HG02678 (cell line): ENCODE measurements around the gene PDE10A.

Experiments used
- ATAC-seq: cut with Tn5 transposase; IDR thresholded peaks from one replicate; pipeline ENCODE4 v1.9.1; 2021; ENCODE audit warnings: mild to moderate bottlenecking, moderate library complexity; ENCODE audit not compliant: unreplicated experiment

The PDE10A gene

DNA sequence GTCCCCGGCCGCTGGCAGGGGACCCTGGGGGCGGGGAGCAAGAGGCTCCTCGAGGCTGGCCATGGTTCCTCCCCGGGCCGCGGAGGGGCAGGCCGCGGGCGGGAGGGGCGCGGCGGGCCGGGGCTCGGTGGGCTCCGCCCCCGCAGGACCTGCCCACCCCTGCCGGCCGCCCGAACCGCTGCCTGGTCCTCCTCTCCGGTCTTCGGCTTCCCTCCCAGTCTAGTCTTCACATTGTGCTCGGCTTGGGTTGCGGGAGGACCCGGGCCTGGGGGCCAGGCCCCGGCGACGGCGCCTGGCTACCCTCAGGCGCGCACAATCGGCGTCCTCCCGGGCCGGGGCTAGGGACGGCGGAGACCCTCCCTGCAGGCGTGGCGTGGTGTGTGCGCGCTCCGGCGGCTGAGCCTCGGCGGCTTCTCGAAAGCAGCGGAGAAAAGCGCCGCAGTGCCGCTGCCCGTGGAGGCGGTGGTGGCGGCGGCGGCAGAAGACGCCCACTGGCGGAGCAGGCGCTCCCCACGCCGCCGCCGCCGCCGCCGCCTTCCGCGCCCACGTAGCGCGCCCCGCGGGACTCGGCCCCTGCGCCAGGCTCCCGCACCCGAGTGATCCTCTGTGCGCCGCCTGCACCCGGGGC, at the start of gene PDE10A:
PDE10A (minus strand) TSS at position 493 of the 628 bp plus-strand sequence; CDS start at position 63, 430 bp downstream.
- no peak for ATAC-seq

DNA sequence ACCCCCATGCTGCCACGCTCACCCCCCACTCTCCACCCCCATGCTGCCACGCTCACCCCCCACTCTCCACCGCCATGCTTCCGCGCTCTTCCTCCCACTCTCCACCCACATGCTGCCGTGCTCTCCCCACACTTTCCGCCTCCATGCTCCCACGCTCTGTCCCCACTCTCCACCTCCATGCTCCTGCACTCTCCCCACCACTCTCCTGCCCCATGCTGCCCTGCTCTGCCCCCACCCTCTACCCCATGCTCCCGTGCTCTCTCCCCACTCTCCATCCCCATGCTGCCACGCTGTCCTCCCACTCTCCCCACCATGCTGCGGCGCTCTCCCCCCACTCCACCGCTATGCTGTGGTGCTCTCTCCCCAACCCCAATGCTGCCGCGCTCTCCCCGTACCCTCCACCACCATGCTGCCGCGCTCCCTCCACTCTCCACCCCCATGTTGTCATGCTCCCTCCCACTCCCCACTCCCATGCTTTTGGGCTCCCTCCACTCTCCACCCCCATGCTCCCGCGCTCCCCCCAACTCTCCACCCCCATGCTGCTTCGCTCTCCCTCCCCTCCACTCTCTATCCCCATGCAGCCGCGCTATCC, 46.0 kb upstream of the PDE10A start:
- no peak for ATAC-seq

DNA sequence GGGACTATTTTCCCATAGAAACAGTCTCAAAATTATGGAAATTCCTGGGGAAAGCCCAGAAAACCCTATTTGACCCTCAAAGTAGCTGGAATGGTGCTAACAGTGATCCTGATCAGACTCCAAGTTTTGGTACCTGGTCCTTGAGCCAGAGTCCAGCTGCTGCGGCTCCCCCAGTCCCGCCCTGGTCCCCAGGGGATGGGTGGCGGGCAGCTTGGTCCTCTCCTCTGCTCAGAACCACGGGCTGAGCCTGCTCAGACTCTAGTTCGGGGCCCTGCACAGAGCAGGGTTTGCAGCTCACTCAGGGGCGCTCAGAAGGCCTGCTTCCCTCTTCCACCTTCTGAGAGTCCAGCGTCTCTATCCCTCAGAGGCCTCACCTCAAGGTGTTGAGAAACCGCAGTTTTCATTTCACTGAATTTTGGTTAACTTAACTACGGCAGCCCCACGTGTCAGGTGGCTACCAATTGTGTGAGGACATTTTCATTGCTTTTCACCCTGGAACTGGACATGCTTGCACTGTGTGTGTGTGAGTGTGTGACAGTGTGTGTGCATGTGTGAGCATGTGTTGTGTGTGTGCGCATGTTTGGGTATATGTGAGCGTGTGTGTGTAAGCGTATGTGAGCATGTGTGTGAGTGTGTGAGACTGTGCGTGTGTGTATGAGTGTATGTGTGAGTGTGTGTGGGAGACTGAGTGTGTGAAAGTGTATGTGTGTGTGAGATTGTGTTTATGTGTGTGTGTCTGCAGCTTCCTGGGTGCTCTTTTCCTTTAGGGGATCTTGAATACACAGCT, 44.2 kb upstream of the PDE10A start:
- no peak for ATAC-seq

DNA sequence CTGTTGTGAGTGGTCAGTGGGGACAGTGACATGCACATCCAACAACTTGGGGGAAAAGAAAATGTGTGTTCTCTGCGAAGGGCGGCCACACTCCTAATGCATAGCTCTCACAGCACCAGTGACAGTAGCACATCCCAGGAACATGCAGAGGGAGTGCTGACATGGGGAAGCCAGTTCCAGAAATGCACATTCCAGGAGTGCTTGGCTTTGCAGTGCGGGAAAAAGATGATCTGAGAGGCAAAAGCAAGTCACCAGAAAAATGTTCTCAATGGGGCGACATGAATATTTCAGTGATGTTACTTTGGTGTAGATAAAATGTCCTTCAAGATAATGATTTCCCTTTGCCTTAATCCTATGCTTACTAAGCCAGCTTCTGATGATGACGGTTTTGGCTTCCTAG, 42.9 kb upstream of the PDE10A start:
- ATAC-seq = no peak

DNA sequence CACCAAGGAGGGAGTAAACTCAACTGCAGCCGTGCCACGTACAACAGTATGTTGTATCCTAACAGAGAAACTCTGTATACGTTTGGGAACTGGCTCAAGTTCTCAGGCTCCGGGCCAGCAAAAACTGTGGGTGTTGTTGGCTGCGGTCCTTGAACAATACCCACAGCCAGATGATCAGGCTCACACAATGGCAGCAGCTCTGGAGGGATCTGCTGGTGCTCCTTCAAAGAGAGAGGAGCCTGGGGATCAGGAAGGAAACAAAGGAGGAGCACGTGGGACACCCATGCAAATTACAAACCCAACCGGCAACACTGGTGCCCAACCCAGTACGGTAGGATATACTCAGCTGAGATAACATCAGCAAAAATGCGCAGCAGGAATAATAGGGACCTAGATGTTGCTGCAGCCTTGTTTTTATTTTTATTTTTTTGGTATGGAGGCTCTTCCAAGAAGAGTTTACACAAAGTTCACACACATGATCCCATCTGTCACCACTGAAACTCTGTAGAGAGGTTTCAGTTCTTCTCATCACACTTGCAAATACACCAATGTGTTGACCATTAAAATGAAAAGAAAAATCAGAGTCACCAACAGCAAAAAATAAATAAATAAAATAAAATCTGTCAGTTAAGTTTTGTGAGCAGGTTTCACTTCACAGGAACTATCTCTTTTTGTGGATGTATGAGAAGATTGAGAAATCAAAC, 41.2 kb upstream of the PDE10A start:
- no peak for ATAC-seq

DNA sequence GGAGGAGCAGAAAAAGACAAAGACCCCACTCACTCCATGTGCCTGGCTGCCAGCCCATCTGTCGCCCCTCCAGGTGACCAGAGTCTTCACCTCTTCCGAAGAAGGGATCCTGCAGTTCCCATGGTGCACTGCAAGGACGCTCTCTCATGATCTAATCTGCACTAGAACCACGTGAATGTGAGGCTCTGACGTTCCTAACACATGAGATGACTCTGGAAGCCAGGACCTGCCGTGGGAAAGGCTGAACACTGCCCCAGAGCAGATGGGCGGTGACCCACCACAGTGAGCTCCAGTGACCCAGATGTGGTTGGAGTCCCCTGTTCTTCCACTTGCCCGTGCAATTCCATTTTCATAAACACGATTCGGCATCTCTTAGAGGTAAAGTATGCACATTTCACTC, 39.6 kb upstream of the PDE10A start:
- ATAC-seq = no peak

DNA sequence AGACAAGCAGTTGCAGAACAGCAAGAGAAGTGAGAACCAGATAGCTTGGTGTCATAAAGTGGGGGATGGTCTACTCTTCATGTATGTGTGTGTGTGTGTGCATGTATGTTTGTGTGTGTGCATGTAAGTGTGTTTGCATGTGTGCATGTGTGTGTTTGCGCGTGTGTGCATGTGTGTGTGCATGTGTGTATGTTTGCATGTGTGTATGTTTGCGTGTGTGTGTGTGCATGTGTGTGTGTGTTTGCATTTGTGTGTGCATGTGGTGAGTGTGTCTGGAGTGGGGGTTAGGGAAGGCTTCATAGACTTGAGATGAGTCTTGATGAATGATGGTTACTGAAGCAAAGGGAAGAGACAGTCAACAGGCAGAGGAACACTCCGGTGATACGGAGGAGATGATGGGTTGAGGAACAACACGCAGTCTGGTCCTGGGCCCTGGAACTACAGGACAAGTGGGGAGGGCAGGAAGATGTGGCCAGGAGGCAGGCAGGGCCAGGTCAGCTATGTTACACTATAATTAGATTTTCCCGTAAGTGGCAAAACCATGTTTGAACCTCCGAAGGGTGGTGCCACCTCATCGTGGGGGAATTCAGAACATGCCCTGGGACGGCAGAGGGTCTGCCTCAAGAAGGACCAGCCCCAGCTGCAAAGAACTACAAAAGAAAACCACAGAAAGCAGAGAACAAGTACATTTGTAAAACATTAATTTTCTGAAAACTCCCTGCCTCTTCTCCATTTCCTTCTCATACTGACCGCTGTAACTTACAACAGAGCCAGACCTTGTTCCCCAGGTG, 38.7 kb upstream of the PDE10A start:
- ATAC-seq = peak; percentile 80

DNA sequence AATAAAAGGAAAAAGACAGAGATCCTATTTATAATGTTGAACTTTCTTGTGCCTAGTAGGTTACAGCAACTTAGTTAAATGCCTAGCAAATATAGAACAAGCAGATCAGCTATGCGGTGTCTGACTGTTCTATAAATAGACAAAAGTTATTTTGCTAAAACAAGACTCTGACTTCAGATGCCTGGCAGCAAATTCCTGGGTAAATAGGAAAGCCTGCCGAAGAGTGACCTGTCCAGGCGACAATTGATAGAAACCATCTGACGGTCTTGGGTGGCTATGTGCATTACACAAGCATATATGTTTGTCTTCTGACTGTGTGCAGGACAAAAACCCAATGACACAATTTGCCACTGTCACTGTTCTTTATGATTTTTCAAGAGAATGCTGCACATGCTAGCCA, 38.0 kb upstream of the PDE10A start:
- no peak for ATAC-seq

DNA sequence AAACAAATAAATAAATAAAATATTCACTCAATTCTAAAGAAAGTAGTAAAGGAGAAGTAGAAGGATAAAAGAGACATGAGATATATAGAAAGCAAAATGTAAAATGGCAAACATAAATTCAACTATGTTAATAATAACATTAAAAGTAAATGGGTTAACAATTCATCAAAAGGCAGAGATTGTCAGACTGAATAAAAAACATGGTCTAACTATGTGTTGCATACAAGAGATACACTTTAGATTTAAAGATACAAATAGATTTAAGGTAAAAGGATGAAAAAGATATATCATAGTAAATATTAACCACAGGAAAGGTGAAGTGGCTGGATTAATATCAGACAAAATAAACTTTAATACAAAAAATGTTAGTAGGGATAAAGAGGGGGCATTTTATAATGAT, 35.8 kb upstream of the PDE10A start:
- ATAC-seq = no peak

DNA sequence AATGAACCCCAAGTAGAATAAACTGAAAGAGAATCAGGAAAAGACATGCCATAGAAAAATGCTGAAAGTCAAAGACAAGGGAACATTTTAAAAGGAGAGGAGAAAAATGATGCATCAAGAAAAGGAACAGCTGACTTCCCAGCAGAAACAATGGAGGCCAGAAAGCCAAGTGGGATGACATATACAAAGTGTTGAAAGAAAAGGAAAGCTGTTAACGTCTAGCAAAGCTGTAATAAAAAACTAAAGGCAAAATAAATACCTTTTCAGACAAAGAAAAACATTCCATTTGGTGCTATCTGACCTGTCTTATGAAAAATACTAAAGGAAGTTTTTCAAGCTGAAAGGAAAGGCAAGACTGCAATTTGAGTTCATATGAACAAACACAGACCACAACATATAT, 34.1 kb upstream of the PDE10A start:
- no peak for ATAC-seq

DNA sequence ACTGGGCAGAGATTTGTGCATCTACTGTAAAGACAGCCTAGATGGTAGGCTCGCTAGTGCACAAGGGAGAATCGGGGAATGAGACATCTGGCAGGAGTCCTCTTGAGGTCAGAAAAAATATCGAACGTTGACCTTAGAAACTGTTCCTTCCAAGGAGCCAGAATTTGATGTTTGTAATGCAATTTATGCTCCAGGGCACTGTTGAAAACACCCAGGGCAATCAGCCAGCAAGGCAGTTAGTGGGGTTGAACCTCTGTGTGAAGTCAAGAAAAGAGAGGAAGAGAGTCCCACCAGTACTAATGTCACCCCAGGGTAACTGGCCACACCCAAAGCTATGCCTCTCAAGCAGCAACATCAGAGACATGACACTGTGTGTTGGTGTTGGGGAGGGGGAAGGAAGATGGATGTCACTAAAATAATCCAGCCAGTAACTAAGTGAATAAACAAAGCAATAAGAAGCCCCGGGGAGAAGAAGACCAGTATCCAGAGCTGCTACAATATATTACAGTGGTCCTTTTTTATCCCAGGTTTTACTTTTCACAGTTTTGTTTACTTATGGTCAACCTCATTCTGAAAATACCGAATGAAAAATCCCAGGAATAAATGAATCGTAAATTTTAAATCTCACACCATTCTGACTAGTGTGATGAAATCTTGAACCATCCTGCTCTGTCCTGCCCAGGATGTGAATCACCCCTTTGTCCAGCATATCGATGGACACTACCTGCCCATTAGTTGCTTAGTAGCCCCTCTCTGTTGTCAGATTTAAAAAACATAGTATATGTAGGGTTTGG, 32.9 kb upstream of the PDE10A start:
- no peak for ATAC-seq

DNA sequence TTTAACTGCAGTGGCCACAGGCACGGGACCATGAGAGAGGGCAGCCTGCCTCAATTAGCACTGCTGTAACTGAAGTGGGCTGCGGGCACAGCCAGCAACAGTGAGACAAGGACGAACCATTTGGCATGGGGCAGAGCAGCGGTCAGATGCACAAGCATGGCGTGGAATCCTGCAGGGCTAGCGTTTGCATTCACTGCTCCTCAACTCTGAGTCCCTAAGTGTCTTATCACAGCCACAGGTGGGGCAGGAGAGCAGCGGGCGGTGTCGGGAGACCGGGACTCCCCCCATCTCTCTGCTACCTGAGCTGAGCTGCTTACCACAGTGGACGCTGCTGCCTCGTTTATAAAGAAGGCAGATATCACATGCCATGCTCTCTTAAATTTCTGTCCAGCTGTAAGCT, 31.3 kb upstream of the PDE10A start:
- no peak for ATAC-seq

DNA sequence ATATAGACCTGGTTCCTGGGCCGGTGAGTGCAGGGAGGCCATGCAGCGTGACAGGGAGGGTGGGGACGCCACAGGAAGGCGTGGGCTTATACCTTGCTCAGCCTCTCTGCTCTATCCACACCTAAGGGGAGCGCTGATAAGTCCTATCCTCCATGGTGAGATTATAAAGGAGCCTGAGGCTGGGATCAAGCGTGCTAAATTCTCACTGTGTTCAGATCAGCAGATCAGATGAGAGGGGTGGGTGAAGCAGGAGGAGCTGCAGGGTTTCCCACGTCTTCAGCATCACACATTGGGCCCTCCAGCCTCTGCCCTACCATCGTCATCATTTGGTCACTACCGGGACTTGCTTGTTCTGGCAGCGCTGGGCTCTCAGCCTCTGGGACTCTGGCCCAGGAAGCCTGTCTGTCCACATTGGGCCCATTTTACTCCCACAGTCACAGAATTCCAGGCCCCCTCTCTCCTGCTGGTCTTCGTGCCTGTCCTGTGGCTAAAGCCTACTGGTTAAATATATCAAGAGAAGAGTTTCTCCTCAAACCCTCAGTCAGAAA, 29.1 kb upstream of the PDE10A start:
- ATAC-seq = no peak

DNA sequence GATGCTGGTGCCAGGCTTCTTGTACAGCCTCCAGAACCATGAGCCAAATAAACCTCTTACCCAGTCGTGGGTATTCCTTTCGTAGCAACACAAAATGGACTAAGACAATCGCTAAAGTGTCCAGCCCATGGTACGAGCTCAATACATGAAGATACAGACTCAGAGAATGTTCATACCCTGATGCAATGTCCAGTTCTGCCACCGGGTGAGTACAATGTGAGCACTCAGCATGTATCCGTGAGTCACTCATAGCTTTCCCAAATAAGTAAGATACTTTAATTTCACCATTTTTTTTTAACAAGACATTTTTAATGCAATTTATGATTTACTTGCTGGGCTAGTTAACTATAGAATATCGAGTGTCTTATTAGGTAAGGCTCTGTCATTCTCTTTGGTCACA, 26.7 kb upstream of the PDE10A start:
- no peak for ATAC-seq

DNA sequence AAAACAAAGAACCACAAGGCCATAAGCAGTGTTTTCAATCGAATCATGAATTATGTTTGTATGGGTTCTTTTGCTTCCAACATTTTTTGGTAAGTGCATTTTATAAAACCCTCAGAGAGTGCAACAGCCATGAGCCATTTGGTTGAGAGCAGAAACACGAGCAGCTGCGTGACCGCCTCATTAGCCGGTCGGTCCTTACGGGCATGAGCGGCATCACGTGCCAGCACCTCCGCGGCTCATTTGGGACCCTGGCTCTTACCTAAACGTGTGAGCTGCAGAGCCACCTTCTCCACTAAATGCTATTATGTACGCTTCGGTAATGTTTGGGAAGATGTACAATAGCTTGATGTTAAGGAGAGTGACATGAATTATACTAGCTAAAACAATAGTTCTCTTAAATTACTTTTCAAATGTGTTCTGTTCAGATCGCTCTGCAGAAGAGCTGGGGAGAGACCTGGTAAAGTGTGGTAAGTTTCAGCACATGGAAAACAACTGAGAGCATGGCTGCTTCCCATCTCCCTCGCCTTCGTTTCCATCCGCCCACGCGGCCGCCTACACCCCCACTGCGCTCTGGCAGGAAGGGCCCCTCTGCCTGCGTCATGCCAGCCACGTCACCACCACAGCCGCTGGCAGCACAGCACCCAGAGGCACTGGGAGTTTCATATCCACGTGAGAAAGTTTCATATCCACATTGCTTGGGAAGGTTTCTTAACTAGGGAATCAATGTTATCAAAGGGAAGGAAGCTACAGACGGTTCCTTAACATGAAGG, 23.7 kb upstream of the PDE10A start:
- ATAC-seq = no peak

DNA sequence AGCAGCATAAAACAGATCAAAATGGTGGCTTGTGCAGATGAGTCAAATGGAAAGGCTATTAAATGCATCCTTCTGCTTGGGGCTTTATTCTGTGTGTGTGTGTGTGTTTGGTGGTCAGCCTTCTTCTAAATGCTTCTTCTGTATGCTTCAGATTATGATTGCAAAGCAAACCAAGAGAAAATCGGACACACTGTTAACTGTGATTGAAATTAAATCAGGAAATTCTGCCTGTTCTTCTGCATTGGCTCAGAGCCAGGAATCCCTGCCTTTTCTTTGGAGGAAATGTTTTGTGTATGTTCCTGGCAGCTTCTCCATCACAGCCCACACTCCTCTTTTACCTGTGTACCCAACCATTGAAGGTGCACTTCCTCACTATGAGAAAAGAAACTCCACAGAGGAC, 22.3 kb upstream of the PDE10A start:
- no peak for ATAC-seq

DNA sequence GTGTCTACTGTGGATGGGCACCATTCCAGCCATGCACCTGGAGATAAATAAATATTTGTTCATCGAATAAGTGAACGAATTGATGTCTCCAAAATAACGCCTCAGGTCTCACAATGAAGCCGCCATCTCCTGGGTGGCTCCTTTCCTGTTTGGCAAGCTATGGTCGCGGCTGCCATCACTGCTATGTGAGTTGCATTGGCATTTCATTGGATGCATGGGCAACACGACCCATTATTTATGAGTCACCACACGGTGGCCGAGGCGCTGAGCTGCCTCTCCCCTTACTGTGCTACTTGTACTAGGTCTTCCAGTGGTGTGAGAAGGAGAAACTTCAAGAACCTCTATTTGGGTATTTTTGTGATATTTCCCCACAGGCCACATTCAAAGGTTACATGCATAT, 21.3 kb upstream of the PDE10A start:
- no peak for ATAC-seq

DNA sequence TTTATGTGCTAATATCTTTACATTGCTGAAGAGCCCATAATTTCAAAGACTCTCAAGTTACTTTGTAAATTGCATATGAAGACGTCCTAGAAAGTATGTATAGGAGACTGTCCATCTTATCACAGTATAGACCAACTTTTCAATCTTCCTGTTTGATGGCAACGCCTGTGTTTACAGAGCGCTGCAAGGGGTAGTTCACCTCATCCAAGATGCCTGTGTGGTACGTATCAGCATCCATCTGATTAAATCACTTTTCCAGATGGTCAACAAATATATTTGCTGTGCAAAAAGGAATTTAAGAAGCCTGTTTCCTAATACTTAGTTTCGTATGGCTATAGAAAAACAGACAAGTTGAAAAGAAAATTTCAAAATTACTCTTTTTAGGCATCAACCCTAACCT, 17.9 kb upstream of the PDE10A start:
- ATAC-seq = no peak

DNA sequence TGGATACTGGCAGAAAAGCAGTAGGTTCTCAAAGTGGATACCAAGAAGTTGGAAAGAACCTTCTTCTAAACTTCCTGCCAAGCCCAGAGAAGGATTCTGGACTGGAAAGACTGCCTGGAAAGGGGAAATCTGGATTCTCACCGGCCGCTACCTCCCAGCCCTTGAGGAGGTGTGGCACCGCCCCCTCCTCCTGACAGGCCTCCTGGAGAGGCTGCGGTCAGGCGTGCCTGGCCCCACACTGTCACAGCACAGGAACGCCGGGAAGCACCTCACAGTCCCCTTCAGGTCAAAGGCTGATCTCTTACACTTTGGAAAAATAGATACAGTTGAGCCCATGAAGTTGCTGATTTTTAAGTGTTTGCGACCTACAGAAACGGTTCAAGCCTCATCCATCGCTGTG, 16.3 kb upstream of the PDE10A start:
- no peak for ATAC-seq
